ENCODE data around the gene DDC.
A peak's percentile ranks its signal among the peaks of the same experiment; 100 is the strongest.
"Not testable (repeated sequence)": the region's sequence is repeated elsewhere in the genome, so short reads cannot be mapped to it uniquely, and the experiment has no call there.

DDC gene

GRCh38 chr7:50480797-50481196, 84.4 kb downstream of the DDC start:
- DNase-seq (ENCODE audit: low read depth) = no peak

GRCh38 chr7:50479743-50480517, 85.3 kb downstream of the DDC start:
- DNase-seq (ENCODE audit: low read depth) = no peak

DNA sequence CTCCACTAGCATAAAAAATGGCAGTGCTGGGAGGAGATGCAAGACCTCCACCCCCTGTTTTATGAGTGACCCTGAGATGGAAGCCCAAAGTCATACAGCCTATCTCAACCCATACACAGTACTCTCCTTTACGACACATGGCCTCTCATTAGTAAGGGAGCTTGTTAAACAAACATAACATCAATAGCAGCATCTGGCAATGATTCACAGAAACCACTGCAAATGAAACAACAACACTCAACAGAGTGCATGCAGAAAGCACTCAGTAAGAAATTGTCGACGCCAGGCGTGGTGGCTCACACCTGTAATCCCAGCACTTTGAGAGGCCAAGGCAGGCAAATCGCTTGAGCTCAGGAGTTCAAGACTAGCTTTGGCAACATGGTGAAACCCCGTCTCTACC, 87.6 kb downstream of the DDC start:
- DNase-seq (ENCODE audit: low read depth) = no peak

DNA sequence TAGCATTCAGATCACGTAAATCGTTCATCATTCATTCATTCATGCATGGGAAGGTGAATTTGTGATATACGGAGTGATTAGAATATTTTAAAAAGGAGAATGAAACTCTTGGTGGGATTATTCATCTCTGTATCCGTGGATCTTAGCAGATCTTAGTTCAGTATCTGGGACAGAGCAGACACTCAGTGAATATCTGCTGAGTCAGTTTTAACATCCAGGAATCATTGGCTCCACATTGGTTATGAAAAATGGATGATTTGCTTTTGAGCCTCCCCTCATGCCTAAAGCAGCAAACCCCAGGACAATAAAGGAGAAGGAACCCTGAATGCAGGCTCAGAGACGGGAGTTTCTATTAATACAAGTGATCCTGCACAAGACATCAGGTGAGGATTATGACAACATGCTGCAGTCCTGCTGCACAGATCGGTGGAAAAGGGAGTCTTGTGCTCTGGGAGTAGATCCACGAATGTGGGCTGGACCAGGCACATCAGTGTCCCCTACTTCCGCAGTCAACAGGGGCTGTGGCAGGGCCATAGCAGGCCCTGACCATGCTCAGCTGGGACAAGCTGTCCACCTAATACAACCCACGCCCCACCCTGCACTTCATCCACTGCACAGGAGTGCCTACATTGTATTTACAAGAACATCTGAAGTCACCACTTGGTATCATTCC, 88.1 kb downstream of the DDC start:
- no peak for DNase-seq (ENCODE audit: low read depth)

DNA sequence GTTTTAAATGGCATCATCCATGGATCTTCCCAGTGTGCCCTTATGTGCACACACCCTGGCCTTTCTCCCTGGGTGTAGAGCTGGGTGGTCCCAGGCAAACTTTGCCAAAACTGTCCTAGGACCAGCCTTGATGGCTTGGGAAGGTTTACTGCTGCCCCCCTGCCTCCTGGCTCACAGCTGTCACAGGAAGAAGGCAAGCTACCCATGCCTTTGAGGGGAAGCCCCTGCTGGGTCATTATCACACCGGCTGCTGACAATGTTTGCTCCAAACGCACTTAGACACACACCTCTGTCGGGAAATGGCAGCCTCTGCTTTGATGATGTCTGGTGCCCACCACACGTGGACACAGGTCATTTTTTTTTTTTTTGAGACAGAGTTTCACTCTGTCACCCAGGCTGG, 89.9 kb downstream of the DDC start:
- DNase-seq (ENCODE audit: low read depth) = no peak

DNA sequence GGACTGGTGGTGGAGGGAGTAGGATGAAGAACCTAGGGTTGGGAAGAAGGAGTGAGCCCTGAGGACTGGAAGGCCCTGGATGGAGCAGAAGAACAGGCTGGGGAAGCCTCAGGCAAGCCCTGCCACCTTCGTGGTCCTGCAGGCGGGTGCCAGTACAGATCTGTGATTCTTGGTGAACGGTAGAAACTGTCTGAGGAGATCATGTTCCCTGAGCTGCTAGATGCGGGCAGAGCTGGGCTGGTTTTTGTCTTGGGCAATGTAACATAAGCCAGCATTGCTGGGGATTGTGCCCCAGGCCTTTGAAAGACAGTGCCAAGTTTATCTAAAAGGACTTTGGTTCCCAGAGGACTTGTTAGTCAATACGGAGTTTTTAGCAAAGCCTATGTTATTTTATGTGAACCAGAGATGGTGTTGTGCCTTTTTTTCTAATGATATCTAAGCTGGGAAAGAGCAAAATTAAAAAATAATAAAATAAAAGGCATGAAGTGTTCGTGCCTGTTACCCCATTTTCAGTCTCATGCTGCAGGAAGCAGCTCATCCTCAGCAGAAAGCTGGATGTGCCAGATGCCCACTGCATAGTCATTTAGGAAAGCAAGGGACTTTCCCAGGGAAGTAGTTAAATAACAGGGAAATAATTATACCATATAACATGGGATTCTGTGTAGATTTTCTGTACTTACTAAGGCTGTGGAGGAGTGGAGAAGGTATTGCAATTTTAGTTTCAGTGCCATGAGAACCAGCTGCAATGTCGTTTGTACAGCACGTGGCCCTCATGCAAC, 90.6 kb downstream of the DDC start:
- no peak for DNase-seq (ENCODE audit: low read depth)

GRCh38 chr7:50473531-50473930, 91.7 kb downstream of the DDC start:
- DNase-seq (ENCODE audit: low read depth) = no peak

- DNase-seq (ENCODE audit: low read depth) = no peak
Observed at GRCh38 chr7:50472427-50472826, 92.8 kb downstream of the DDC start.

- DNase-seq (ENCODE audit: low read depth) = no peak
Observed at GRCh38 chr7:50471970-50472369, 93.2 kb downstream of the DDC start.

DNA sequence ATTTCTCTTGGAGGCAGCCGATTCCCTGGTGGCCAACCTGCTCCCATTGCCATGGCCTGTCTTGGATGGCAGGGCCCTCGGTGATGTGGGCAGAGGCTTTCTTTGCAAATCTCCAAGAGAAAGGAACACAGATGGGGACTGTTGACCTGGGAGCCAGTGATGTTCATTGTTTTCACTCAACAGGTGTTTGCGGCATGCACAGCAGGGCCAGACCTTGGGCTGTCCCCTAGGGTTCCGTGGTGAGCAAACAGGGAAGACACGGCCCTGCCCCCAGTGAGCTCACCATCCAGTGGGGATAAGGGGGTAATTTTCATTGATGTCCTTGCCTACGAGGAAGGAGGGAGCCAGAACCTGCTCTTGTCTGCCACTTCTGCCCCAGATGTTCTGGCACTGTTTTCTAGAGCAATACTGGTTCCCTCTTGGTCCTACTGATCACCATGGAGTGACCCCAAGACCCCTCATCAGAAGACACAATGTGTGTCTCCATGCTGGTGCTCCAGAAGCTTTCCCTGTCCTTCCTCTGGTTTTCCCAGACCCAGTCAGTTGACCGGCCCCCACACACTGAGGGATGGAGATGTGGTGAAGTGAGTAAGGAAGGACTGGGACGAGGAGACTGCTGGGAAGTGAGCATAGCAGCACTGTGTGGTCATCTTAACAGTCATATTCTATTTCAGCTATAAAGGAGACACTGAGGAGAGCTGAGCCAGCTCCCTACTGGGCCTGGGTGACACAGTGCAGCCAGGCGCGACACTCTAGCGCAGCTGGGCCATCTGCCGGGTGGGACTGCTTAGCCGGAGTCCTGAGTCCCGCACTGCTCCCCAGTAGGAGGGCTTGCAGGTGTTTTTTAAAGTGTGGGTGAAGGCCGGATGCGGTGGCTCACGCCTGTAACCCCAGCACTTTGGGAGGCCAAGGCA, 94.7 kb downstream of the DDC start:
- no peak for DNase-seq (ENCODE audit: low read depth)

DNA sequence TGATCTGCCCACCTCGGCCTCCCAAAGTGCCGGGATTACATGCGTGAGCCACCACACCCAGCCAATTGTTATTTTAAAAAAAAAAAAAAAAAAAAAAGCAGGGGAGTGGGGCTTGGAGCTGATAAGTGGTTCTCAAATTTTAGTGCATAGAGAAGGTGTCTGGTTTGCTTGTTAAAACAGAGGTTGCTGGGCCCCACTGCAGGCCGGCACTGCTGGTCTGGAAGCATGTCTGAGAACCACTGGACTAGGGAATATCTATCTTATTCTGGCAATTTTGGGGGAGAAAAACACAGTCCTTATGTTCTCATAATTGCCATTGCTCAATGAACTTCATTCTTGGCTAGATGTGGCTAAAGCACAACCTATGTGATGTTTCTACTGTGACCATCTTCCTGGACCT, 96.0 kb downstream of the DDC start:
- no peak for DNase-seq (ENCODE audit: low read depth)

DNA sequence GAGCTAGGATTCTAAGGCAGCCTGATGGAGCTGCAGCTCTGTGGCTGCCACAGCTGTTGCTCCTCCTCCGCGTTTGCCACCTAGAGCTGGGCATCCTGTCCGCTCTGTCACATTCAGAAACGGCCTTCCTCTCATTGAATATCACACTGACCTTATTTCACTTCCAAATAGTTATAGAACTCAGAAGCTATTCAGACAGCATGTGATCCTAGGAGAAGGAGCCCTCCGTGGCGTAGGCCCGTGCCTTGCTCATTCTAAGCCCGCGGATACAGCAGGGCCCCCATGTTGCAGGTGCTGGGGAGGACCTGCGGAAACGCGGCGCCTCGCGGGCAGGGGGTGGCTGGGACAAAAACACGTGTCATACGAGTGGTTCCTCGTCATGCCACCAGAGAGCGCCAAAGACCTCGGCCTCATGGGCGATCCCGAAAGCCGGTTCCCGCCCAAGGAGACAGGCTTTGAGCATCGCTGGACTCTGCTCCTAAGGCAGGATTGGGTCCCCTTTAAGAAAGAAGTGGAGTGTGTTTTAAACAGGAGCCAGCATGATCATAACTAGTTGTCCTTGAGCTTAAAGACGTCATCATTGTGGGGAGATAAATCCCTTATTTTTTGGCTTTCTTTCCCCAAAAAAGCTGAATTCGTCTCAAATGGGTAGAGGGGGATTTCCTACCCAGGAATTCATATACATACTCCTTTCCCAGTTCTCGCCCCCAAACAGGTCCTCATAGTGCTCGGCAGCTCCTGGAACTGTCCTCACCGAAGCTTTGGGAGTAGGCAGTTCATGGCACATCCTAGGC, 97.2 kb downstream of the DDC start:
- peak; percentile 49 for DNase-seq (ENCODE audit: low read depth)

DNA sequence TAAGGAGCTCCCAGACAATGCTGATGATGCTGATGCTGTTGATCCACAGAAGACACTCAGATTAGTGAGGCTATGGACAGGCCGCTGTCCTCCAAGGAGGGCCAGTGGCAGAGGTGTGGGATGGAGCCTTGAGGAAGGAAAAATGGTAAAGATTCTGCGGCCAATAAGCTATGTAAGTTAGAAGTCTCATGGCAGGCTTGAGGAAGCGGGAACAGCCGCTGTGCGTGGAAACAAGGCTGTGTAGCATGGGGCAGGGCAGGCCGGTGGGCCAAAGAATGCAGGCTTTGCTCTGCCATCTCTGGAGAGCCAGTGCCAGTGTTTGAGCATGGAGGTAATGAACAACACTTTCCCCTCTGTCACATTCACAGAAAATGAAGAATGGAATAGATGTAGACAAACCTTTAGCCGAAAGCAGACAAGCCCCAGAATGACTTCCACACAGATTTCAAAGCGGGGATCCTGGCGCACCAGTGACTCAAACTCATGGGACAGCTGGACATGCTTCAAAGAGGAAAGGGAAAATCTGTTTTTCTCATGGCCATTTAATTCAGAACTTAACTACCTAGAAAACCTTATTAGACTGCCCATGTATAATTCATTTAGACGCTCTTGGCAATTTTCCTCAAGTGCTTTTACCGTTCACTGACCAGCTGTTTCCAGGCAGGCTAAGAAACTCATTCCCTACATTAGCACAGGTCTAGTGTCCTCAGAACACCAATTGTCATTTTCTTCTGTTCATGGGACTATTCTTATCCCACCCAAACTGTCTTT, 98.2 kb downstream of the DDC start:
- DNase-seq (ENCODE audit: low read depth) = no peak

DNA sequence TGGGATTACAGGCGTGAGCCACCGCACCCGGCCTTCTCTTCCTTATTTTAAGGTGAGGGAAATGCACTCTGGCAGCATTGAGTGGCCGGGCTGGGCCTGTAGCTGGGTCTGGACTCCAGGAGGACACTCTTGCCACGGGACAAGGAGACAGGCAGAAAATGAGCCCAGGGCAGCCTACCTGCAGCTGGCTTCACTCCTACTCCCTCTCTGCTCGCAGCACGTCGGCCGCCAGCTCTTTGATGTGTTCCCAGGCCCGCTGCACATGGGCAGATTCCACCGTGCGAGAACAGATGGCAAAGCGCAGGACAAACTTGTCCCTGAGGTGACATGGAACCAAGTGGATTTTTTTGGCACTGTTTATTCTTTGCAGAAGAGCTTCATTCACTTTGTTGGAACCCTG, 102.2 kb downstream of the DDC start:
- DNase-seq (ENCODE audit: low read depth) = no peak

- no peak for DNase-seq (ENCODE audit: low read depth)
Observed at GRCh38 chr7:50462361-50462760, 102.8 kb downstream of the DDC start.

GRCh38 chr7:50461695-50462094, 103.5 kb downstream of the DDC start:
- no peak for DNase-seq (ENCODE audit: low read depth)

DNA sequence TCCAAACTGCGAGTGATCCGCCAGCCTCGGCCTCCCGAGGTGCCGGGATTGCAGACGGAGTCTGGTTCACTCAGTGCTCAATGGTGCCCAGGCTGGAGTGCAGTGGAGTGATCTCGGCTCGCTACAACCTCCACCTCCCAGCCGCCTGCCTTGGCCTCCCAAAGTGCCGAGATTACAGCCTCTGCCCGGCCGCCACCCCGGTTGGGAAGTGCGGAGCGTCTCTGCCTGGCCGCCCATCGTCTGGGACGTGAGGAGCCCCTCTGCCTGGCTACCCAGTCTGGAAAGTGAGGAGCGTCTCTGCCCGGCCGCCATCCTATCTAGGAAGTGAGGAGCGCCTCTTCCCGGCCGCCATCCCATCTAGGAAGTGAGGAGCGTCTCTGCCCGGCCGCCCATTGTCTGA, 106.0 kb downstream of the DDC start:
- not testable (repeated sequence) for DNase-seq (ENCODE audit: low read depth)

DNA sequence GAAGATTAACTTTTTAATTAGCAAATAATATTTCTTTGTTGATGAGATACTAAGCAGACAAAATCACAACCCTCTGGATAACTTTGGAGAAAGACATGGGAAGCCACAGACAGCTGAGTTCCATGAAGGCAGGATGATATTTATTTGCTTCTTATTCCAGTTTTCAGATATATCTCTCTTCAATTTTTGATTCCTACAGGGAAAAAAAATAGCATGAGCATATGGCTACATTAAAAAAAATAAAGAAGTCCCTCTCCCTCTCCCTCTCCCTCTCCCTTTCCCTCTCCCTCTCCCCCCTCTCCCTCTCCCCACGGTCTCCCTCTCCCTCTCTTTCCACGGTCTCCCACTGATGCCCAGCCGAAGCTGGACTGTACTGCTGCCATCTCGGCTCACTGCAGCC, 106.6 kb downstream of the DDC start:
- DNase-seq (ENCODE audit: low read depth) = not testable (repeated sequence)

GRCh38 chr7:50456371-50457123, 108.7 kb downstream of the DDC start:
- no peak for DNase-seq (ENCODE audit: low read depth)

- DNase-seq (ENCODE audit: low read depth) = no peak
Observed at GRCh38 chr7:50455658-50456057, 109.5 kb downstream of the DDC start.

Measured in T-helper 22 cell (primary cell).